Immature natural killer cell (primary cell): Measurements from ENCODE around the gene PDE4D. TPM values are rescaled to one million over a fixed set of nuclear protein-coding genes. Genes with fewer than 3 reads are reported as not detected.

Experiments used
- DNase-seq, 3 donors: peaks; one replicate each; pipeline ENCODE4 v3.0.0; 2022; ENCODE audit warnings: mixed read lengths in 1 of 3
- H3K27ac Mint-ChIP-seq, 6 donors: one replicate each; pipeline ENCODE4 v1.8.0; 2020; ENCODE audit warnings: mixed read lengths in 6 of 6, mild to moderate bottlenecking in 5 of 6, inconsistent platforms in 4 of 6, moderate library complexity in 3 of 6
- H3K27me3 Mint-ChIP-seq, 3 donors: one replicate each; pipeline ENCODE4 v1.8.0; 2020 to 2021; ENCODE audit warnings: low read depth in 3 of 3, mild to moderate bottlenecking in 3 of 3, mixed read lengths in 3 of 3, moderate library complexity in 3 of 3, inconsistent platforms in 1 of 3
- H3K36me3 Mint-ChIP-seq, 3 donors: one replicate each; pipeline ENCODE4 v1.8.0; 2020; ENCODE audit warnings: mixed read lengths in 3 of 3, inconsistent platforms in 2 of 3, mild to moderate bottlenecking in 2 of 3
- H3K4me1 Mint-ChIP-seq, 2 donors: one replicate each; pipeline ENCODE4 v1.8.0; 2020; ENCODE audit warnings: inconsistent platforms in 2 of 2, mild to moderate bottlenecking in 2 of 2, mixed read lengths in 2 of 2, moderate library complexity in 1 of 2
- H3K4me3 Mint-ChIP-seq, 5 donors: one replicate each; pipeline ENCODE4 v1.8.0; 2020; ENCODE audit warnings: mild to moderate bottlenecking in 5 of 5, mixed read lengths in 5 of 5, inconsistent platforms in 3 of 5, moderate library complexity in 3 of 5
- H3K9me3 Mint-ChIP-seq, 6 donors: one replicate each; pipeline ENCODE4 v1.8.0; 2020; ENCODE audit warnings: mild to moderate bottlenecking in 6 of 6, mixed read lengths in 6 of 6, inconsistent platforms in 4 of 6, moderate library complexity in 3 of 6
- polyA plus RNA-seq, 3 donors: library from polyadenylated mRNA; unstranded; fragments of 300-500 nt; fragmentation: Illumina TruSeq; gene quantifications; one replicate each; pipeline ENCODE4 v1.2.3, GENCODE V29; 2021

PDE4D gene
- polyA plus RNA-seq, 3 donors from 2014 or later, result 10.7 to 15.4 (median 12.6) TPM

GRCh38 chr5:59212596-59212995, 680.9 kb downstream of the PDE4D start:
- Mint-ChIP-seq H3K36me3 (peaks cover 0 to 8% (median 0%) of the 10 kb centered on the region in 3 donors), H3K4me3 (no peak overlapping the region), H3K27ac (no peak overlapping the region), H3K9me3 (no peaks in the 10 kb centered on the region), H3K4me1 (no peaks in the 10 kb centered on the region), H3K27me3 (peaks cover 0 to 11% (median 0%) of the 10 kb centered on the region in 3 donors)
- DNase-seq, result no peak

- Mint-ChIP-seq H3K27ac (no peak overlapping the region), H3K9me3 (no peaks in the 10 kb centered on the region), H3K4me1 (no peaks in the 10 kb centered on the region), H3K4me3 (no peak overlapping the region), H3K27me3 (peaks cover 0 to 8% (median 0%) of the 10 kb centered on the region in 3 donors), H3K36me3 (peaks cover 0 to 8% (median 0%) of the 10 kb centered on the region in 3 donors)
- no peak for DNase-seq
Measured at GRCh38 chr5:59209758-59210359, 683.7 kb downstream of the PDE4D start.

- Mint-ChIP-seq H3K27ac (no peak overlapping the region), H3K4me1 (no peaks in the 10 kb centered on the region), H3K9me3 (no peaks in the 10 kb centered on the region), H3K36me3 (no peaks in the 10 kb centered on the region), H3K27me3 (peaks cover 0 to 3% (median 0%) of the 10 kb centered on the region in 3 donors), H3K4me3 (no peak overlapping the region)
- no peak for DNase-seq
Measured at GRCh38 chr5:59208474-59208873, 685.1 kb downstream of the PDE4D start.

- Mint-ChIP-seq H3K4me1 (no peaks in the 10 kb centered on the region), H3K27ac (no peak overlapping the region), H3K4me3 (no peak overlapping the region), H3K36me3 (no peaks in the 10 kb centered on the region), H3K9me3 (no peaks in the 10 kb centered on the region), H3K27me3 (peaks cover 0 to 3% (median 0%) of the 10 kb centered on the region in 3 donors)
- DNase-seq, result no peak
Measured at GRCh38 chr5:59207401-59207800, 686.1 kb downstream of the PDE4D start.

GRCh38 chr5:59206132-59206581, 687.4 kb downstream of the PDE4D start:
- peaks cover 0 to 3% (median 0%) of the 10 kb centered on the region in 3 donors for H3K27me3 Mint-ChIP-seq
- H3K36me3 Mint-ChIP-seq, result no peaks in the 10 kb centered on the region
- no peak for DNase-seq
- H3K4me3 Mint-ChIP-seq, result no peak overlapping the region
- H3K27ac Mint-ChIP-seq, result no peak overlapping the region
- no peaks in the 10 kb centered on the region for H3K4me1 Mint-ChIP-seq
- no peaks in the 10 kb centered on the region for H3K9me3 Mint-ChIP-seq

- DNase-seq, result no peak
- H3K27ac Mint-ChIP-seq, result no peak overlapping the region
- H3K27me3 Mint-ChIP-seq, result peaks cover 0 to 3% (median 0%) of the 10 kb centered on the region in 3 donors
- no peaks in the 10 kb centered on the region for H3K4me1 Mint-ChIP-seq
- no peak overlapping the region for H3K4me3 Mint-ChIP-seq
- no peaks in the 10 kb centered on the region for H3K36me3 Mint-ChIP-seq
- no peaks in the 10 kb centered on the region for H3K9me3 Mint-ChIP-seq
Measured at GRCh38 chr5:59204114-59204897, 689.2 kb downstream of the PDE4D start.

- H3K27me3 Mint-ChIP-seq, result peaks cover 0 to 3% (median 0%) of the 10 kb centered on the region in 3 donors
- no peaks in the 10 kb centered on the region for H3K36me3 Mint-ChIP-seq
- H3K4me1 Mint-ChIP-seq, result no peaks in the 10 kb centered on the region
- H3K9me3 Mint-ChIP-seq, result no peaks in the 10 kb centered on the region
- DNase-seq, result no peak
- H3K4me3 Mint-ChIP-seq, result no peak overlapping the region
- H3K27ac Mint-ChIP-seq, result no peak overlapping the region
Measured at GRCh38 chr5:59199868-59200267, 693.7 kb downstream of the PDE4D start.

- DNase-seq, result no peak
- H3K27me3 Mint-ChIP-seq, result peaks cover 0 to 3% (median 0%) of the 10 kb centered on the region in 3 donors
- no peaks in the 10 kb centered on the region for H3K36me3 Mint-ChIP-seq
- no peak overlapping the region for H3K27ac Mint-ChIP-seq
- H3K4me3 Mint-ChIP-seq, result no peak overlapping the region
- no peaks in the 10 kb centered on the region for H3K9me3 Mint-ChIP-seq
- H3K4me1 Mint-ChIP-seq, result no peaks in the 10 kb centered on the region
Measured at GRCh38 chr5:59198832-59199231, 694.7 kb downstream of the PDE4D start.

GRCh38 chr5:59198365-59198764, 695.2 kb downstream of the PDE4D start:
- H3K9me3 Mint-ChIP-seq, result no peaks in the 10 kb centered on the region
- no peak for DNase-seq
- H3K36me3 Mint-ChIP-seq, result no peaks in the 10 kb centered on the region
- H3K4me1 Mint-ChIP-seq, result no peaks in the 10 kb centered on the region
- H3K27me3 Mint-ChIP-seq, result peaks cover 0 to under 1% (median 0%) of the 10 kb centered on the region in 3 donors
- no peak overlapping the region for H3K4me3 Mint-ChIP-seq
- no peak overlapping the region for H3K27ac Mint-ChIP-seq

- H3K4me1 Mint-ChIP-seq, result no peaks in the 10 kb centered on the region
- no peaks in the 10 kb centered on the region for H3K36me3 Mint-ChIP-seq
- H3K4me3 Mint-ChIP-seq, result no peak overlapping the region
- no peaks in the 10 kb centered on the region for H3K27me3 Mint-ChIP-seq
- DNase-seq, result no peak
- H3K9me3 Mint-ChIP-seq, result no peaks in the 10 kb centered on the region
- no peak overlapping the region for H3K27ac Mint-ChIP-seq
Measured at GRCh38 chr5:59197911-59198310, 695.6 kb downstream of the PDE4D start.

GRCh38 chr5:59193616-59194319, 699.8 kb downstream of the PDE4D start:
- H3K36me3 Mint-ChIP-seq, result no peaks in the 10 kb centered on the region
- DNase-seq, result no peak
- no peak overlapping the region for H3K4me3 Mint-ChIP-seq
- H3K9me3 Mint-ChIP-seq, result no peaks in the 10 kb centered on the region
- H3K4me1 Mint-ChIP-seq, result peaks cover 0 to under 1% of the 10 kb centered on the region in 2 donors
- H3K27ac Mint-ChIP-seq, result no peak overlapping the region
- H3K27me3 Mint-ChIP-seq, result no peaks in the 10 kb centered on the region

GRCh38 chr5:59190746-59191145, 702.8 kb downstream of the PDE4D start:
- Mint-ChIP-seq H3K4me1 (peaks cover 5 to 7% of the 10 kb centered on the region in 2 donors), H3K9me3 (no peaks in the 10 kb centered on the region), H3K27ac (no peak overlapping the region), H3K4me3 (no peak overlapping the region), H3K36me3 (no peaks in the 10 kb centered on the region), H3K27me3 (peaks cover 0 to 4% (median 3%) of the 10 kb centered on the region in 3 donors)
- DNase-seq, result no peak

GRCh38 chr5:59189472-59190244, 703.9 kb downstream of the PDE4D start:
- Mint-ChIP-seq H3K27ac (no peak overlapping the region), H3K4me3 (no peak overlapping the region), H3K4me1 (peaks cover 5 to 7% of the 10 kb centered on the region in 2 donors), H3K9me3 (no peaks in the 10 kb centered on the region), H3K27me3 (peaks cover 2 to 7% (median 3%) of the 10 kb centered on the region in 3 donors), H3K36me3 (no peaks in the 10 kb centered on the region)
- no peak for DNase-seq
